Measurements from ENCODE around the gene POLR1C.
A peak's percentile ranks its signal among the peaks of the same experiment; 100 is the strongest.
"Not testable (repeated sequence)": the region's sequence is repeated elsewhere in the genome, so short reads cannot be mapped to it uniquely, and the experiment has no call there.

Gene POLR1C

GRCh38 chr6:43539409-43539808, 22.5 kb downstream of the POLR1C start:
- H3K9me3 Mint-ChIP-seq, H3K4me1 Mint-ChIP-seq: not testable (repeated sequence)

GRCh38 chr6:43540507-43540906, 23.6 kb downstream of the POLR1C start:
- Mint-ChIP-seq H3K27ac (no peak overlapping the region), H3K4me1 (peaks cover 3 to 5% of the 10 kb centered on the region in 2 donors), H3K4me3 (no peak overlapping the region), H3K36me3 (peaks cover 33 to 34% of the 10 kb centered on the region in 2 donors), H3K27me3 (no peaks in the 10 kb centered on the region), H3K9me3 (no peaks in the 10 kb centered on the region)
- DNase-seq (no peak), ATAC-seq (replicated peaks) (no peak)

More at GRCh38 chr6:43539409-43539808, 22.5 kb downstream of the POLR1C start:
- H3K36me3 Mint-ChIP-seq = peaks cover 34 to 36% of the 10 kb centered on the region in 2 donors
- H3K27me3 Mint-ChIP-seq; H3K27ac Mint-ChIP-seq; H3K4me3 Mint-ChIP-seq; ATAC-seq (replicated peaks); DNase-seq: not testable (repeated sequence)

- DNase-seq = no peak
- peak in 1 of 2 donors; percentile 29 for ATAC-seq (replicated peaks)
- no peak overlapping the region for H3K4me3 Mint-ChIP-seq
- H3K27me3 Mint-ChIP-seq = no peaks in the 10 kb centered on the region
- H3K36me3 Mint-ChIP-seq = peaks cover 35 to 42% of the 10 kb centered on the region in 2 donors
- peak overlapping the region; percentile 47 for H3K27ac Mint-ChIP-seq
- H3K9me3 Mint-ChIP-seq = no peaks in the 10 kb centered on the region
- H3K4me1 Mint-ChIP-seq = peaks cover 3 to 5% of the 10 kb centered on the region in 2 donors
Measured at GRCh38 chr6:43541774-43542471, 25.0 kb downstream of the POLR1C start.

- ATAC-seq (replicated peaks) (no peak), DNase-seq (no peak)
- Mint-ChIP-seq H3K4me1 (peaks cover 5% of the 10 kb centered on the region in 2 donors), H3K27ac (no peak overlapping the region), H3K27me3 (no peaks in the 10 kb centered on the region), H3K9me3 (no peaks in the 10 kb centered on the region), H3K36me3 (peaks cover 31 to 45% of the 10 kb centered on the region in 2 donors), H3K4me3 (no peak overlapping the region)
Measured at GRCh38 chr6:43544461-43544860, 27.6 kb downstream of the POLR1C start.

GRCh38 chr6:43547222-43547621, 30.3 kb downstream of the POLR1C start:
- Mint-ChIP-seq H3K27ac (peak overlapping the region; percentile 53), H3K36me3 (peaks cover 30 to 46% of the 10 kb centered on the region in 2 donors), H3K9me3 (no peaks in the 10 kb centered on the region), H3K27me3 (no peaks in the 10 kb centered on the region), H3K4me3 (no peak overlapping the region), H3K4me1 (peaks cover 0 to 2% of the 10 kb centered on the region in 2 donors)
- no peak for DNase-seq
- no peak for ATAC-seq (replicated peaks)

- H3K36me3 Mint-ChIP-seq = peaks cover 33 to 64% of the 10 kb centered on the region in 2 donors
- not testable (repeated sequence) for DNase-seq; H3K27ac Mint-ChIP-seq; H3K27me3 Mint-ChIP-seq; H3K9me3 Mint-ChIP-seq; H3K4me3 Mint-ChIP-seq; H3K4me1 Mint-ChIP-seq; ATAC-seq (replicated peaks)
Measured at GRCh38 chr6:43557620-43558019, 40.7 kb downstream of the POLR1C start.

GRCh38 chr6:43559328-43559727, 42.4 kb downstream of the POLR1C start:
- no peaks in the 10 kb centered on the region for H3K27me3 Mint-ChIP-seq
- DNase-seq (no peak), ATAC-seq (replicated peaks) (no peak)
- H3K36me3 Mint-ChIP-seq = peaks cover 28 to 57% of the 10 kb centered on the region in 2 donors
- no peaks in the 10 kb centered on the region for H3K4me1 Mint-ChIP-seq
- H3K27ac Mint-ChIP-seq = no peak overlapping the region
- H3K4me3 Mint-ChIP-seq = no peak overlapping the region
- no peaks in the 10 kb centered on the region for H3K9me3 Mint-ChIP-seq

- no peaks in the 10 kb centered on the region for H3K27me3 Mint-ChIP-seq
- no peak overlapping the region for H3K4me3 Mint-ChIP-seq
- H3K4me1 Mint-ChIP-seq = peaks cover 2 to 8% of the 10 kb centered on the region in 2 donors
- H3K36me3 Mint-ChIP-seq = peaks cover 20 to 34% of the 10 kb centered on the region in 2 donors
- H3K27ac Mint-ChIP-seq = no peak overlapping the region
- DNase-seq (no peak), ATAC-seq (replicated peaks) (no peak)
- no peaks in the 10 kb centered on the region for H3K9me3 Mint-ChIP-seq
Measured at GRCh38 chr6:43570876-43571441, 54.1 kb downstream of the POLR1C start.

Data from stimulated activated naive B cell treated with anti-CD40 and anti-IgM and Interleukin-4, amounts not matched to agents 10 μg/mL and 1 μg/mL and 100 μg/mL, for 72 hours (primary cell).